Liver (tissue), 9 donors: Measurements from ENCODE around the gene KLF3. TPM values are rescaled to one million over a fixed set of nuclear protein-coding genes. Genes with fewer than 3 reads are reported as not detected.

Source experiments
- DNase-seq: peaks from one replicate; pipeline ENCODE4 v3.0.0-alpha.2; 2017; ENCODE audit warnings: low spot score
- H3K27ac ChIP-seq, 2 donors: one replicate each; pipeline ENCODE4 v1.7.0; 2013; ENCODE audit warnings: inconsistent platforms in 2 of 2, low read length in 2 of 2, control low read depth in 1 of 2, low read depth in 1 of 2, mild to moderate bottlenecking in 1 of 2
- H3K27me3 ChIP-seq, 4 donors: one replicate each; pipeline versions ENCODE4 v1.6.1 to v1.7.0; 2013; ENCODE audit warnings: low read length in 3 of 4, inconsistent platforms in 1 of 4, mild to moderate bottlenecking in 1 of 4, moderate library complexity in 1 of 4; ENCODE audit not compliant: control insufficient read depth in 4 of 4, insufficient read depth in 4 of 4
- H3K36me3 ChIP-seq, 4 donors: one replicate each; pipeline versions ENCODE4 v1.6.1 to v1.7.0; 2013; ENCODE audit warnings: low read length in 3 of 4, mild to moderate bottlenecking in 3 of 4, low read depth in 1 of 4, moderate library complexity in 1 of 4; ENCODE audit not compliant: control insufficient read depth in 4 of 4, insufficient read depth in 3 of 4
- H3K4me1 ChIP-seq, 4 donors: one replicate each; pipeline versions ENCODE4 v1.6.1 to v1.7.0; 2013; ENCODE audit warnings: low read length in 3 of 4, mild to moderate bottlenecking in 3 of 4, moderate library complexity in 1 of 4; ENCODE audit not compliant: control insufficient read depth in 4 of 4, insufficient read depth in 4 of 4
- H3K4me3 ChIP-seq, 3 donors: one replicate each; pipeline versions ENCODE4 v1.6.1 to v1.7.0; 2013; ENCODE audit warnings: low read length in 3 of 3, control low read depth in 1 of 3, low read depth in 1 of 3, mild to moderate bottlenecking in 1 of 3
- H3K9ac ChIP-seq, 2 donors: one replicate each; pipeline ENCODE4 v1.7.0; 2013; ENCODE audit warnings: low read length in 2 of 2, mild to moderate bottlenecking in 2 of 2, moderate library complexity in 2 of 2, control low read depth in 1 of 2, low read depth in 1 of 2
- H3K9me3 ChIP-seq, 4 donors: one replicate each; pipeline versions ENCODE4 v1.6.1 to v1.7.0; 2013; ENCODE audit warnings: low read length in 3 of 4; ENCODE audit not compliant: control insufficient read depth in 4 of 4
- CTCF ChIP-seq: fragments of 150-350 bp; IDR thresholded peaks from 2 replicates; pipeline ENCODE4 v1.5.1; 2017; ENCODE audit warnings: improper control_type of control experiment, low read depth, low read length; ENCODE audit not compliant: missing input control
- HNF4A ChIP-seq, 2 donors: conservative IDR thresholded peaks; 2 replicates each; pipeline ENCODE4 v1.6.1; 2016; ENCODE audit warnings: antibody characterized with exemption in 2 of 2, mild to moderate bottlenecking in 2 of 2
- HNF4G ChIP-seq: IDR thresholded peaks from 2 replicates; pipeline ENCODE4 v1.6.1; 2016; ENCODE audit warnings: antibody characterized with exemption
- JUND ChIP-seq, 2 donors: IDR thresholded peaks; 2 replicates each; pipeline ENCODE4 v1.6.1; 2016; ENCODE audit warnings: antibody characterized with exemption in 2 of 2
- MAX ChIP-seq: IDR thresholded peaks from 2 replicates; pipeline ENCODE4 v1.6.1; 2016; ENCODE audit warnings: antibody characterized with exemption
- RAD21 ChIP-seq, 2 donors: IDR thresholded peaks; 2 replicates each; pipeline ENCODE4 v1.6.1; 2016; ENCODE audit warnings: antibody characterized with exemption in 2 of 2, mild to moderate bottlenecking in 2 of 2
- RXRA ChIP-seq, 2 donors: IDR thresholded peaks; 2 replicates each; pipeline ENCODE4 v1.6.1; 2017 to 2018; ENCODE audit warnings: antibody characterized with exemption in 2 of 2, mild to moderate bottlenecking in 1 of 2
- SP1 ChIP-seq: IDR thresholded peaks from 2 replicates; pipeline ENCODE4 v1.6.1; 2018; ENCODE audit warnings: antibody characterized with exemption, mild to moderate bottlenecking
- YY1 ChIP-seq: IDR thresholded peaks from 2 replicates; pipeline ENCODE4 v1.6.1; 2016; ENCODE audit warnings: antibody characterized with exemption, mild to moderate bottlenecking
- ZBTB33 ChIP-seq: IDR thresholded peaks from 2 replicates; pipeline ENCODE4 v1.6.1; 2016; ENCODE audit warnings: antibody characterized with exemption
- WGBS: extraction: QIAGEN DNeasy Blood & Tissue Kit; methylation state at CpG from one replicate; pipeline ENCODE4 v1.1.7; 2013; 5-methylcytosine and 5-hydroxymethylcytosine counted together
- polyA plus RNA-seq, 2 donors: library from polyadenylated mRNA; stranded (reverse) in 1 of 2; unstranded in 1 of 2; fragments of 200-250 nt in 1 of 2; fragments of >200 nt in 1 of 2; fragmentation: Nextera tagmentation in 1 of 2; extraction: Ambion mirVana in 1 of 2; gene quantifications; one replicate each; pipeline versions ENCODE4 v1.2.1 to v1.2.3, GENCODE V29; 2013 to 2015
- total RNA-seq, 2 donors: library from RNA; depleted of rRNA; stranded (reverse); fragments of >200 nt; gene quantifications; one replicate each; pipeline ENCODE4 v1.2.3, GENCODE V29; 2014
- donor health status: healthy.
- donor health status: healthy.
- donor health status: healthy.
- donor health status: healthy.
- donor health status: healthy.

The KLF3 gene
- total and polyA plus RNA-seq, 4 donors: 11.1 to 77.5 (median 21.0) TPM

- TF ChIP-seq CTCF (no peak), MAX (no peak), HNF4G (no peak), JUND (IDR thresholded peaks at IDR 0.05) (no peak), HNF4A (conservative IDR thresholded peaks at IDR 0.05) (no peak), YY1 (no peak)
Measured at GRCh38 chr4:38723726-38724474, 59.9 kb downstream of the KLF3 start (continued).

- no peaks in the 10 kb centered on the region for H3K9me3 ChIP-seq
- H3K4me3 ChIP-seq: no peak overlapping the region
- 90% methylated on average over 3 of the region's 3 CpGs for WGBS
- H3K9ac ChIP-seq: no peak overlapping the region
- TF ChIP-seq CTCF (no peak), HNF4G (no peak), YY1 (no peak), SP1 (no peak), ZBTB33 (no peak)
- no peak for DNase-seq
- no peaks in the 10 kb centered on the region for H3K36me3 ChIP-seq
- no peak overlapping the region for H3K27ac ChIP-seq
- no peaks in the 10 kb centered on the region for H3K4me1 ChIP-seq
- H3K27me3 ChIP-seq: no peaks in the 10 kb centered on the region
Measured at GRCh38 chr4:38724475-38724808, 60.4 kb downstream of the KLF3 start.

- Histone ChIP-seq H3K4me1 (peaks cover 0 to 7% (median 4%) of the 10 kb centered on the region in 4 donors), H3K9me3 (no peaks in the 10 kb centered on the region), H3K27ac (no peak overlapping the region), H3K27me3 (no peaks in the 10 kb centered on the region), H3K4me3 (no peak overlapping the region), H3K9ac (no peak overlapping the region), H3K36me3 (no peaks in the 10 kb centered on the region)
- TF ChIP-seq RAD21 (IDR thresholded peaks at IDR 0.05) (peak; percentile 39 to 58), RXRA (IDR thresholded peaks at IDR 0.05) (peak in 1 of 2 donors; percentile 9), JUND (IDR thresholded peaks at IDR 0.05) (no peak), HNF4G (no peak), CTCF (peak; percentile 5)
- DNase-seq: peak; percentile 55
- WGBS: 64% methylated on average over 4 of the region's 4 CpGs
Measured at GRCh38 chr4:38728631-38729141, 64.7 kb downstream of the KLF3 start.
